Stimulated activated CD4-positive, alpha-beta T cell treated with anti-CD3 and anti-CD28 coated beads, Interleukin-2, amount 100 ng/mL, for 48 hours (primary cell): ENCODE data around the gene TMEM138.

Experiments
- DNase-seq, 2 donors: peaks; one replicate each; pipeline ENCODE4 v3.0.0-alpha.2; 2020

TMEM138 gene

DNA sequence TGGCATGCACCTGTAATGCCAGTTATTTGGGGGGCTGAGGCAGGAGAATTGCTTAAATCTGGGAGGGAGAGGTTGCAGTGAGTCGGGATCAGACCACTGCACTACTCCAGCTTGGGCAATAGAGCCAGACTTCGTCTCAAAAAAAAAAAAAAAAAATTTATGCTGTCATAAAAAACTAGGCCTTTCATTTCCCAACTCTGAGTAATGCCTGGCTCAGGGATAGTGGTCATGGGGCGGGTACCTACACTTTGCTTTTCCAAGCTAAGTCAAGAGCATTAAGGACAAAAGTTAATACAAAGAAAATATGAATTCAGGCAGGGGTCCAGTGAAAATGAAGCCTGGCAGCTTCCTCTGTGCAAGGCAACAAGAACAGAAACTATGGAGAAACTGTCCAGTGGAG lies 51.3 kb downstream of the TMEM138 start:
- no peak for DNase-seq

DNA sequence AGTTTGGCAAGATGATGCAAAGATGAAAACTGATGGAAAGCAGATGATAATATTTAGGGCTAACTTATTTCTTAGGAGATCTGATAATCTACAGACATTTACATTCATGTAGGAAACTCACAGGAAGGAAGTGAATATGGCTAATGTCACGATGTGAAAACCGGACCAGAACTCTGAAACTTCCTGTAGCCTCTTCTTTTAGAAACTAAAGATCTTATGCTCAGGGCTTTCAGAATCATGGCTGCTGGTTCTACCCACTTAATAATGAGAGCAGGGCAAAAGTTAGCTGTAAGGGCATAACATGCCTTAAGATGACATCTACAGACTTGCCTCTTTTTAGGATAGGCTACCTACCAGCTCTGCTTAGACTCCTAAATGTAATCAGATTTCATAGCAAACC lies 52.4 kb downstream of the TMEM138 start:
- no peak for DNase-seq

DNA sequence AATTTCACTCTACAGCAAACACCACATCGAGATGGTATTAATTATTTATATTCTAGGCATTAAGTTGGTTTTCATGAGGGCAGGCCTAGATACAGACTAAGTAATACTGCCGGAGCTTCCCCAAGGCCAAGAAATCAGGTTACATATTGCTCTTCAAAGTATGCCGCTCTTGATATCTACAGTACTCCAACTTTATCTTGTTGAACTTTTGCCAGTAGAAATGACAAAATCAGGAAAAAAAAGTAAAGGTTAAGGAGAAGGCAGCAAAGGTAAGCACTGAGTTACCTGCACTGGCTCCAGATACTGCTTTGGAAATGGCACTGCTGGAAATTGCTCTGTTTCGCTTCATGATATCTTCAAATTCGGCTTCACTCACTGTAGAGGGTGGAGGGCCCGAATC lies 53.2 kb downstream of the TMEM138 start:
- no peak for DNase-seq

DNA sequence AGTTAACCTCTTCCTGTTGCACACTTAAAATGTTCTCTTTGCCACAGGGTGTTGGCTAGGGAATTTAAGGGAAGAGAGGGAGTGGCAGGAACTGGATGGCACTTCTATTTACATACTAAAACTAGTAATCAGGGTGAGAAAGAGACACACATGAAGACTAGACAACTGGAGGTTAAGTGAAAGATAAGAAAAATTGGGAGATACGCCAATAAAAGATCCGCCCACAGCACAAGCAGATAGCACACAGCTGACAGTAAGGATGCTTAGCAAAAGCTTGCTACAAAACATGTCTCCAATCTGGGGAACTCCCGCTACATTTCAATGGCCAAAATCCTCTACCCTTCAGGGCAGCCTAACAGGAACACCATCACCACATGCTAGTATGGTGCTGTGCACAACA lies 54.8 kb downstream of the TMEM138 start:
- DNase-seq = no peak

DNA sequence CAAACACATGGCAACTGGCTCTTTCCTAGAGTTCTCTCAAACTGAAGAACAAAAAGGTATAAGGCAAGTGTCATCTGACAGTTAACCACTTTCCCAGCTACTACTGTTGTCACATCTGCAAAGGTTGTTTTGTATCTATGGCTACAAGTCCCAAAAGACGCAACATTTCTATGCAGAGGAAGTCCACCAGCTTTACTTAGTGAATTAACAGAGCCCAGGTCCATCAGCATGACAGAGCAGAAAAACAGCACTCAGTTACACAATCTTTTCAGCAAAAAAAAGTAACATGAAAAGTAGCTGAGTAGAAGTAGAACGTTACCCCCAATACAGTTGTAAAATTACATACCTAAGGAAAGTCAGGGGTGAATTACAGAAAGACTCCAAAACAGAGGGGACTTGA lies 55.5 kb downstream of the TMEM138 start:
- DNase-seq = no peak

DNA sequence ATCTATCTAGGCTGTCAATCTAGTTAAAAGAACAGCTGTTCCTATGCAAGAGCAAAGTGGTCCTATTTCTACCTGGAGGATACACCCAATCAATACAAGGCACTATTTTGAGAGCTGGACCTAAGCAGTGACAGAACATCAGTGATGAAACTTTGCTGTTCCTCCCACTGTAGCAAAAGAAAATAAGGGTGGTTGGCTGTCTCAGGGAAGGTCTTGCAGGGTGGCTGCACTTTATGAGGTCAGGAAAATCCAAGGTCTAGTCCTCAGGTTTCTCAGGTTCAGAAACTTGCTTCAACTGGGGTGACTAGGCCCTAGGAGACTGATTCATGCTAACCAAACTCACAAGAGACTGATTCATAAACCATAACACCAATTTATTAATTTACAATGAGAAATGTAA lies 56.0 kb downstream of the TMEM138 start:
- DNase-seq = no peak
